ENCODE measurements around the gene ARRDC2.
"Not testable (repeated sequence)": the region's sequence is repeated elsewhere in the genome, so short reads cannot be mapped to it uniquely, and the experiment has no call there.

ARRDC2 gene

GRCh38 chr19:18007917-18008673, at the start of gene ARRDC2:
TSS of gene ARRDC2 (plus strand) at chr19:18008170. CDS start at chr19:18008311, 141 bp downstream.
- peak; percentile 91 for DNase-seq (ENCODE audit: low spot score)

DNA sequence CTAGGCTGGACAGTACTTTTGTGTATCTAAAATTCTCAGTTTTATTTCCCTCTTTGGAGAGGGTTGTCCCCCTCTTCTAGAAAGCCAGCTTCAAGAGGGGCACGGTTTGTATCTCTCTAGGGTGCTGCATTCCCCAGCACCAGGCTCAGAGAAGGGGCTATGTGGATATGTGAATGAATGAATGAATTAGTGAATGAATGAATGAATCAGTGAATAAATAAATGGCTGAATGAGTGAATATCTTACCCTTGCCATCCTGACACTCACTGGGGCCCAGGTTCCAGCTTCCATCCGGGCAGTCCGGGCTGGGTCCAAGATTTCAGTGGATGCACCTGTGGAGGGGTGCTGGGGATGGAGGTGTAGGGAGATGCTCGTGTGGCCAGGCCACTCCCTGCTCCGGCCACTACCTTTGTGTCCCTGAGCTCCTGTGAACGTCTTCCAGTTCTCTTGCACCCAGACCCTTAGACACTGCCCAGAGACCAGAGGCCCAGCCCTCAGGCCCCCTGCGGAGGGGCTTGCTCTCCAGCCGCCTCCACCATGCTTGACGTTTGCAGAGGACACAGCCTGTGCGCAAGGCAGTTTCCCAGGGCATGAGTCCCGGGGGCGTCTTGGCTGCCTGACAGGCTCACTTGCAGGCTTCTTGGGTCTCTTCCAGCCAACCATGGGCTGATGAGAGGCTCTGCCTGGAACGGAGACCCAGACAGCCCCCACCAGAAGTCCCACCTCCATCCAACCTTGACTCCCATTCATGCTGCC, 43.9 kb upstream of the ARRDC2 start:
- DNase-seq (ENCODE audit: low spot score): no peak

GRCh38 chr19:17965370-17966128, 42.4 kb upstream of the ARRDC2 start:
- DNase-seq (ENCODE audit: low spot score): no peak

- DNase-seq (ENCODE audit: low spot score): no peak
Measured at GRCh38 chr19:17966129-17966483, 41.9 kb upstream of the ARRDC2 start.

GRCh38 chr19:17966550-17967256, 41.3 kb upstream of the ARRDC2 start, which contains the start of gene KCNN1:
TSS of gene KCNN1 (plus strand) at chr19:17967107. CDS start at chr19:17973889, 6,782 bp downstream.
- no peak for DNase-seq (ENCODE audit: low spot score)

DNA sequence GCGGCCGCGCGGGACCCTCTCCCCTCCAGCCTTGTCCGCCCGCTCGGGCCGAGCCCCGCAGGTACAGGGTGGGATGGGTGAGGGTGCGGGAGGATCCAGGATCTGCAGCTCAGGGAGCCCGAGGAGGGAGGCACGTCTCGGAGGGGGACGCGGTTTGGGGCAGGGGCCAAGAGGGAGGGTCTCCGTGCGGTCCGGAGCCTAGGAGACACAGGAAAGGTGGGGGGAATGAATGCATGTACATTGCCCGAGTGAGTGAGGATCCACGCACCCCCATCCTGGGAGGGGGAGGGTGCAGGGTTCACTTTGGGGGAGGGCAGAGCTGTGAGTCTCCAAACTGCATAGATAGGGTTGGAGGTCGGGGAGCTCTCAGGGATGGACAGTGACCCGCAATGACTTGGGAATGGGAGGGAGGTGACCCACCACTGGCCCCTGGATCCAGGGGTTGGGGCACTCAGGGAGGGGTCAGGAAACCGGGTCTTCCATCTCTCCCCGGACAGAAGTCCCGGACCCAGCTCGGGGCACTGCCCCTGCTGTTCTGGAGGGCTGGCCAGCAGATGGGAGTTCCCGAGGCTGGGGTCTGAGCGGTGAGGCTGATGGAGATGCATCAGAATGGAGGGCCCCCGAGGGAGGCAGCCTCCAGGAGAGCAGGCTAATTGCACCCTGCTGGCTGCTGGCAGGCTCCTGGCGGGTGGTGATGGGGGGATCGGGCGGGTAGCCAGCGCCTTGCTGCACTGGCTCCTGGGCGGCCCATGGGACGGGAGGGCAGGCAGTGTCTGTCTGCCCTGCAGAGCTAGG, 40.5 kb upstream of the ARRDC2 start:
- no peak for DNase-seq (ENCODE audit: low spot score)

GRCh38 chr19:17968362-17968761, 39.6 kb upstream of the ARRDC2 start:
- no peak for DNase-seq (ENCODE audit: low spot score)

DNA sequence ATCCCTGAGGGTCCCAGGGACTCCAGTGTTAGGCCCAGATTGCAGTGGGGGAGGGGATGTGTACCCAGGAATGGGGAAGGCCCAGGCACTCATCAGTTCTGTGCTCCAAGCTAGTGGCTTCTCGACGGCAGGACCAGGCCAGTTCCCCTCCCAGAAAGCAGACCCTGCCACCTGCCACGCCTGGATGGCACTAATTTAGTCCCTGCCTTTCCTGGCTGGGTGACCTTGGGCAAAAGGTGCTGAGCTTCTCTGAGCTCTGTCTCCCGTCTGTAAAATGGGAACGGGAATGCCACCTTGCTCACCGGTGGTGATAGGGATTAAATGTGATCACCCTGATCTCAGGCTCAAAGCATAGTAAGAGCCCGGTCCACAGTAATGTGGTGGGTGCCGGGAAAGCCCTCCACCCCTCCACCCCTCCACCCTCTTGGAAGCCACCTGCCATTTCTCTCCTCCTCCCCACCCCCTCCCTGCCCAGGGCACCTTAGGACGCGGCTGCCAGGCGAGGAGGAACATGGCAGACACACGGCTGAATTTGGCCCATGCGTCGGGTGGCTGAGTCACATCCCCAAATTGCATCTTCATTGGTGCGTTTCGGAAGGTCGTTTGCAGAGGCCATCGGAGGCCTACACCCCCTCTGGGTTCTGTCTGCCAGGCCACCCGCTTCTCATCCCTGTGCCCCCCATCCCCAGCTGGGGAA, 38.7 kb upstream of the ARRDC2 start:
- no peak for DNase-seq (ENCODE audit: low spot score)

DNA sequence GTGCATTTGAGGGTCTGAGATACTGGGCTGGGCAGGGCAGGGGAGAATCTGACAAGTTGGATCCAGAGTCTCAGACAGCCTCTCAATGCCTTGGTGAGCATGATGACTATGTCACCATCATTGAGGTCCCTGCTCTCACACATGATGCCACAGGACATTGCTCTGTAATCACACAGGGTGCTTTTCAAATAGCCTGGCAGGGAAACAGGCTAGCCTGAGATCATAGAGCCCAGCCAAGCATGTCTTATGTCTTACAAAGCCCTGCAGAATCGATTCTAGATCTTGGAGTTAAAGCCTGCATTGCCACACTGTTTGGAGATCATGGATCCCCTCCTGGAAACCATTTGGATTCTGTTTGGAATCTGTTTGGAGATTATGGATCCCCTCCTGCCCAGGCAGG, 35.7 kb upstream of the ARRDC2 start:
- DNase-seq (ENCODE audit: low spot score): no peak

GRCh38 chr19:17973759-17974158, 34.2 kb upstream of the ARRDC2 start:
- DNase-seq (ENCODE audit: low spot score): no peak

- DNase-seq (ENCODE audit: low spot score): no peak
Measured at GRCh38 chr19:17974551-17974950, 33.4 kb upstream of the ARRDC2 start.

DNA sequence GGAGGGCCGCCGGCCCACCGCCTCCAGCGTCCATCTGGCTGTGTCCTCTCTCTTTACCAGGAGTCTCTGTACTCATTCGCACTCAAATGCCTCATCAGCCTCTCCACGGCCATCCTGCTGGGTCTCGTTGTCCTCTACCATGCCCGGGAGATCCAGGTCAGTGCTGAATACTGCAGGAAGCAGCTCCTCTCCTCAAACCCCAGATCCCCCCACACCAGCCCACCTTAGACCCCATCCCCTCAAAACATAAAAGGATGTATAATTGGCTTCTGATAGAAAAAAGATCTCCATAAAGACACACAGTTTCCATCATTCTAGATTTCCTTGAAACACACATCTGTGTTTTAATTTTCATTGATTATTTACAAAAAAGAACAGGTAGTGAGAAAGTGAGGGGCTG, 32.9 kb upstream of the ARRDC2 start:
- DNase-seq (ENCODE audit: low spot score): no peak

- no peak for DNase-seq (ENCODE audit: low spot score)
Measured at GRCh38 chr19:17977021-17977420, 30.9 kb upstream of the ARRDC2 start.

GRCh38 chr19:17977488-17977887, 30.5 kb upstream of the ARRDC2 start:
- no peak for DNase-seq (ENCODE audit: low spot score)

GRCh38 chr19:17981611-17982010, 26.4 kb upstream of the ARRDC2 start:
- no peak for DNase-seq (ENCODE audit: low spot score)

- DNase-seq (ENCODE audit: low spot score): no peak
Measured at GRCh38 chr19:17982430-17982829, 25.5 kb upstream of the ARRDC2 start.

GRCh38 chr19:17985037-17985818, 22.7 kb upstream of the ARRDC2 start:
- no peak for DNase-seq (ENCODE audit: low spot score)

DNA sequence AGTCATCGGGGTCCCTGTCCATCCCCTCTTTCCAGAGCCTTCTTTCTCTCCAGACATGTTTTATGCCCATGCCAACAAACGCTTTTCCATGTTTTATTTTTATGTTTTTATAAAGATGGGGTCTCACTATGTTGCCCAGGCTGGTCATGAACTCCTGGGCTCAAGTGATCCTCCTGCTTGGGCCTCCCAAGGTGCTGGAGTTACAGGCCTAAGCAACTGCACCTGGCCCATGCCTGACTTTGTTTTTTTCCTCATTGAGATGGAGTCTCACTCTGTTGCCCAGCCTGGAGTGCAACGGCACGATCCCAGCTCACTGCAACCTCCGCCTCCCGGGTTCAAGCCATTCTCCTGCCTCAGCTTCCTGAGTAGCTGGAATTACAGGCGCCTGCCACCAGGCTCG, 21.4 kb upstream of the ARRDC2 start:
- not testable (repeated sequence) for DNase-seq (ENCODE audit: low spot score)

GRCh38 chr19:17988161-17988560, 19.8 kb upstream of the ARRDC2 start:
- DNase-seq (ENCODE audit: low spot score): no peak
